Measurements from ENCODE around the gene OR2S2. TPM values are rescaled to one million over a fixed set of nuclear protein-coding genes. Genes with fewer than 3 reads are reported as not detected.
"Not testable (repeated sequence)": the region's sequence is repeated elsewhere in the genome, so short reads cannot be mapped to it uniquely, and the experiment has no call there.

OR2S2 gene
- total RNA-seq (ENCODE audit: unreplicated experiment) = not detected
- long read RNA-seq = 0 reads

DNA sequence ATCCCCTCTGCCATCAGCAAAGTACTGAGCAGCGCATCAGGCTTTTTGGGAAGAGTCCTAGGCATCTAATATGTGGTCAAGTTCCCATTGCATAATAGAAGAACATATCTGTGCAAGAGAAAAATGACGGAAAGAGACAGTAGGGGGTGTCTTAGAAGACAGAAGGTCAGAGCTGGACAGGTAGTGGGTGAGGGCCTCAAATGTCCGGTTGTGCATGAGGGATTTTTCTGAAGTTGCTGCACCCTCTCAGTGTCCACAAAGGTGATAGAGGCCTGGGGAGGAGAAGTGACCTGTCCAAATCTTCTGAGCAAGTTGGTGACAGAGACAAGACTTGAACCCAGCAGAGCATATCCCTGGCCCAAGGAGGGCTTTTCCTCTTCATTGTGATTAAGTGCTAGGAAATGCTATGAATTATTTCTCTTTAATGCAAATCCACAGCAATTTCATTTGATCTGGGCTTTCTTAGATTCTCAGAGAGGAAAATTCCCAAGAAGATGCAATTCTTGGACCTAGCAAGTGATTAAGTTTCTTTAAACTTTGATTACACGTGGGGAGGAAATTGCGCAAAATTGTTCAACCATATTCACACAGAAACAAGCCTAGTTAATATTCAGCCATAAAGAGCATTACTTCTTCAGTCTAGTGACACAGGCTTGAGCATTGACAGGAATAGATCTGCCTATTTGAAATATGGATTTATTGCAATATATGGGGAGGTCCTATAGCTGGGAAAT, at the start of gene OR2S2:
Gene OR2S2, minus strand, starts transcription at position 51 of the 734 bp plus-strand sequence. CDS start 56 bp downstream, outside the sequence.
- no peaks in the 10 kb centered on the region for H3K9me3 Mint-ChIP-seq (ENCODE audit: unreplicated experiment)
- H3K27me3 Mint-ChIP-seq (ENCODE audit: unreplicated experiment) = peaks cover 2% of the 10 kb centered on the region
- peaks cover 8% of the 10 kb centered on the region for H3K4me1 Mint-ChIP-seq (ENCODE audit: unreplicated experiment)
- no peak for DNase-seq (ENCODE audit: low spot score)
- H3K36me3 Mint-ChIP-seq (ENCODE audit: low read depth, unreplicated experiment) = no peaks in the 10 kb centered on the region
- no peak within 1 kb of the TSS for H3K4me3 Mint-ChIP-seq (ENCODE audit: unreplicated experiment)
- no peak for TF ChIP-seq CTCF (IDR thresholded peaks at IDR 0.05; ENCODE audit: unreplicated experiment)
- H3K27ac Mint-ChIP-seq (ENCODE audit: unreplicated experiment) = no peak within 1 kb of the TSS

GRCh38 chr9:36007316-36007708, 49.4 kb upstream of the OR2S2 start:
- no peak for DNase-seq (ENCODE audit: low spot score)
- H3K27ac Mint-ChIP-seq (ENCODE audit: unreplicated experiment) = no peak overlapping the region
- H3K4me1 Mint-ChIP-seq (ENCODE audit: unreplicated experiment) = peaks cover 5% of the 10 kb centered on the region
- H3K27me3 Mint-ChIP-seq (ENCODE audit: unreplicated experiment) = no peaks in the 10 kb centered on the region
- TF ChIP-seq CTCF (IDR thresholded peaks at IDR 0.05; ENCODE audit: unreplicated experiment) = no peak
- peaks cover 9% of the 10 kb centered on the region for H3K36me3 Mint-ChIP-seq (ENCODE audit: low read depth, unreplicated experiment)
- H3K9me3 Mint-ChIP-seq (ENCODE audit: unreplicated experiment) = no peaks in the 10 kb centered on the region
- no peak overlapping the region for H3K4me3 Mint-ChIP-seq (ENCODE audit: unreplicated experiment)

GRCh38 chr9:36006549-36007315, 48.8 kb upstream of the OR2S2 start:
- H3K27me3 Mint-ChIP-seq (ENCODE audit: unreplicated experiment) = no peaks in the 10 kb centered on the region
- H3K36me3 Mint-ChIP-seq (ENCODE audit: low read depth, unreplicated experiment) = peaks cover 9% of the 10 kb centered on the region
- no peak overlapping the region for H3K4me3 Mint-ChIP-seq (ENCODE audit: unreplicated experiment)
- peaks cover 5% of the 10 kb centered on the region for H3K4me1 Mint-ChIP-seq (ENCODE audit: unreplicated experiment)
- no peak for DNase-seq (ENCODE audit: low spot score)
- H3K9me3 Mint-ChIP-seq (ENCODE audit: unreplicated experiment) = no peaks in the 10 kb centered on the region
- TF ChIP-seq CTCF (IDR thresholded peaks at IDR 0.05; ENCODE audit: unreplicated experiment) = no peak
- H3K27ac Mint-ChIP-seq (ENCODE audit: unreplicated experiment) = no peak overlapping the region

- Mint-ChIP-seq H3K9me3 (ENCODE audit: unreplicated experiment) (no peaks in the 10 kb centered on the region), H3K36me3 (ENCODE audit: low read depth, unreplicated experiment) (peaks cover 9% of the 10 kb centered on the region), H3K4me1 (ENCODE audit: unreplicated experiment) (peaks cover 5% of the 10 kb centered on the region), H3K4me3 (ENCODE audit: unreplicated experiment) (no peak overlapping the region), H3K27me3 (ENCODE audit: unreplicated experiment) (no peaks in the 10 kb centered on the region), H3K27ac (ENCODE audit: unreplicated experiment) (no peak overlapping the region)
- DNase-seq (ENCODE audit: low spot score) = no peak
- no peak for TF ChIP-seq CTCF (IDR thresholded peaks at IDR 0.05; ENCODE audit: unreplicated experiment)
Measured at GRCh38 chr9:36005891-36006290, 47.9 kb upstream of the OR2S2 start.

DNA sequence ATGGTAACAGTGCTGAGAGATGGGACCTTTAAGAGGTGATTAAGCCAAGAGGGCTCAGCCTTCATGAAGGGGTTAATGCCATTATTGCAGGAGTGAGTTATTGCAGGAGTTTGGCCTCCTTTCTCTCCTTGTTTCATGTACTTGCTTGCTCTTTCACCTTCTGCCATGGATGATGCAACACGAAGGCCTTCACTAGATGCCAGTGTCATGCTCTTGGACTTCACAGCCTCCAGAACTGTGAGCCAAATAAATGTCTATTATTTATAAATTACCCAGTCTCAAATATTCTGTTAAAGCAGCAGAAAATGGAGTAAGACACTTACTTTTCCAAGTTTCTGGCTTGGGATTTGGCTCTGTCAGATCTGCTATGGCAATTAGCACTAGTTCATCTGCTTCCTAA, 40.4 kb upstream of the OR2S2 start:
- H3K4me3 Mint-ChIP-seq (ENCODE audit: unreplicated experiment) = no peak overlapping the region
- TF ChIP-seq CTCF (IDR thresholded peaks at IDR 0.05; ENCODE audit: unreplicated experiment) = no peak
- H3K36me3 Mint-ChIP-seq (ENCODE audit: low read depth, unreplicated experiment) = no peaks in the 10 kb centered on the region
- no peaks in the 10 kb centered on the region for H3K4me1 Mint-ChIP-seq (ENCODE audit: unreplicated experiment)
- no peaks in the 10 kb centered on the region for H3K9me3 Mint-ChIP-seq (ENCODE audit: unreplicated experiment)
- peaks cover 2% of the 10 kb centered on the region for H3K27me3 Mint-ChIP-seq (ENCODE audit: unreplicated experiment)
- DNase-seq (ENCODE audit: low spot score) = no peak
- no peak overlapping the region for H3K27ac Mint-ChIP-seq (ENCODE audit: unreplicated experiment)

- H3K4me3 Mint-ChIP-seq (ENCODE audit: unreplicated experiment); H3K4me1 Mint-ChIP-seq (ENCODE audit: unreplicated experiment); H3K9me3 Mint-ChIP-seq (ENCODE audit: unreplicated experiment); H3K27me3 Mint-ChIP-seq (ENCODE audit: unreplicated experiment); DNase-seq (ENCODE audit: low spot score); H3K27ac Mint-ChIP-seq (ENCODE audit: unreplicated experiment); H3K36me3 Mint-ChIP-seq (ENCODE audit: low read depth, unreplicated experiment): not testable (repeated sequence)
Measured at GRCh38 chr9:35997016-35997415, 39.1 kb upstream of the OR2S2 start.

All from endothelial cell (in vitro differentiated cells).